ENCODE measurements around the gene SNAPC2. TPM values are rescaled to one million over a fixed set of nuclear protein-coding genes. Genes with fewer than 3 reads are reported as not detected.
A peak's percentile ranks its signal among the peaks of the same experiment; 100 is the strongest.
"Not testable (repeated sequence)": the region's sequence is repeated elsewhere in the genome, so short reads cannot be mapped to it uniquely, and the experiment has no call there.

Gene SNAPC2
- total RNA-seq, 1 experiment from 2014 or later: 44.5 TPM

DNA sequence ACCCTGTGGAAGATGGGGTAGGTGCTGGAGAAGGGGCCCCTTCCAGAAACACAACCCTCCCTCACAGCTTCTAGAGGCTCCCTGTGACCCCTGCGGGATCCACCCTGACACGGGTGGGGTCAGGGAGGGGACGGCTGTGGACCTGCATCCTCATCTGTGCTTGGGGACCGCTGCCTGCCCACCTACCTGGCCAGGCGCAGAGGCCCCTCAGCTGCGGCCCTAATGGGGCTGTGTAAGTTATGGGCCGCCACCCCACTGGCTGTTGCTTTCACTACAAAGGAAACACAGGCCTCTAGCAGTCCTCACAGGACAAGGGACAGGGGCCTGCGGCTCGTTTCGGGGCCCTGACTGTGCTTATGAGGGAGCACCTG lies 12.8 kb downstream of the SNAPC2 start:
- no peak for DNase-seq (ENCODE audit: low spot score)

DNA sequence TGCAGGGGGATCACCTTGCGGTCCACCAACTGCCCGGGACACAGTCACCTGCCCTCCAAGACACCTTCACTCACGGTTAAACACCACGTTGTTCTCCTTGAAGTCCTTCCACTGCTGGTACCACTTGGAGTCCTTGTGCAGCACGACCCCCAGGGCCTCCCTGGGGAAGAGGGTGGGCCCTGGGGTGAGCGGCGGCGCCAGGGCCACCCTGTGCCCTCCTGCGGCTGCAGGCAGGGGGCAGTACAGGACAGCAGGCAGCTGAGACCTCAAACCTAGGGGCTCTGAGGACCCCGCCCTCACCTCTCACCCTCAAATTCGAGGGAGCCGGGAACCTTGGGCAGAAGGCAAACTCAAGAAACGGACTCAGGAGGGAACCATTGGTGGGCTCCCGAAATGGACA lies 13.3 kb downstream of the SNAPC2 start:
- DNase-seq (ENCODE audit: low spot score): no peak

DNA sequence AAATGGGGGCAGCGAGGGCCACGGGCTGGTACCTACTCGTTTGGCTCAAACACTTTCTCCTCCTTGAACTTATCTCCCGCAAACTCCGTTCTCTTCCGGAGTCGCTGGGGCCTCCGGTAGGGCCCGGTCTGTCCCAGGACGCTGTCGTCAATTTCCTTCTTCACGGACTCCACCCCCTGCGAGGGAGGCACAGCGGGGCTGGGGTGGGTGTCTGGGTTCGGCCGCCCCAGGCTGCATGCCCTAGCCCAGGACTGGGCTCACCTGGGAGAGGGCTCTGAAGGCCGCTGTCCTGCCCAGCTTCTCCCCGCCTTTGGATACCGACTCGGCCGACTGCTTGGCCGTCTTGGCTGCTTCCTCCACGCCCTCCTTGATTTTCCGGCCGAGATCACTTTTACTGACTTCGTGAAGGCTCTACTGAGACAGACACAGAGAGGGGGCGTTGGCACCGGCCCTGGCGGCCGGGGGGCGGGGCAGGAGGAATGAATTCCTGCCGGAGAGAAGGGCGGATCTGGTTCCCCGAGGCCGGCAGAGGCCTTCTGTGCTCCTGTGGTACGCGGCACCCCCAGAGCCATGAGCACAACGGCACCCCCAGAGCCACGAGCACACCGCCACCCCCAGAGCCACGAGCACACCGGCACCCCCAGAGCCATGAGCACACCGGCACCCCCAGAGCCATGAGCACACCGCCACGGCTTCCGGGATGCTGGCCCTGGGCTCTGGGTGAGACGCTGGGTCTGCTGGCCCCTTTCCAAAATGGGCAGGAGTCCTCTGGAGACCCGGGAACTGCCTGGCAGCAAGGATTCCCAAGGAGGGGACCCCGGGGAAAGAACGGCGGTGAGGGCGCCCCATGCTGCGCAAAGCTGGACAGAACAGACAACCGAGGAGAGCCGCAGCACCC lies 13.9 kb downstream of the SNAPC2 start:
- no peak for DNase-seq (ENCODE audit: low spot score)

DNA sequence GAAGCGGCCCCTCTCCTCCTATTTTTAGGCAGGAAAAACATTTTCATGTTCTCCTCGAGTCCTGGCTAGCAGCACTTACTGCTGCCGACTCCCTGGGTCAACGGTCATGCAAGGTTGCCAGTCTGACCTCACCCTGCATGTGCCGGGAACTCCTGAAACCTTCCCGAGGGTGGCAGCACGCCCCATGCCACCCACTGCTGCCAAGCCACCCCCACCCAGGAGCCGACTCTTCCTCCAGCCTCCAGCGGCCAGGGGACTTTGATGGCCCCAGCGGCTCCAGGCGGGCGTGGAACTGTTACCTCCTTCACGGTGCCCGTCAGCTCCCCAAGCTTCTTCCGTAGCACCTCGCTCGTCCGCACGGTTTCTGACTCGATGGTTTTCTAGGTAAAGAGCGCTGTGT lies 14.6 kb downstream of the SNAPC2 start:
- DNase-seq (ENCODE audit: low spot score): no peak

DNA sequence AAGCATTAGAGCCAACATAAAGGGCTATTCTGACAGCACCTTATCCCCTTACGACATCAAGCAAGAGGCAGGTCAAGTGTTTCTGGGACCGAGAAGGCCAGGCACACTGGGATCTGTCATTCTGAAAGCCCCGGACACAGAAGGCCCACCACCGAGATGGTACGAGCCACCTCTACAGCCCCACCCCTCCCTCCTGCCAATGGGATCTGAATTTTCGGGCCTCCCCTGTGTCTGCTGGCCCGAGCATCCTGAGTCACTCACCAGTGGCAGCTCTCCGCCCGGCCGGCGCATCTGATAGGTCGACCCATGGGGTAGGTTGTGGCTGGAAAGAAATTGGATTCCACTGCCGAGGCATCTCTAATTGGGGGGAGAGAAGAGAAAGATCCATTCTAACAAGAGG lies 20.7 kb downstream of the SNAPC2 start:
- DNase-seq (ENCODE audit: low spot score): no peak

DNA sequence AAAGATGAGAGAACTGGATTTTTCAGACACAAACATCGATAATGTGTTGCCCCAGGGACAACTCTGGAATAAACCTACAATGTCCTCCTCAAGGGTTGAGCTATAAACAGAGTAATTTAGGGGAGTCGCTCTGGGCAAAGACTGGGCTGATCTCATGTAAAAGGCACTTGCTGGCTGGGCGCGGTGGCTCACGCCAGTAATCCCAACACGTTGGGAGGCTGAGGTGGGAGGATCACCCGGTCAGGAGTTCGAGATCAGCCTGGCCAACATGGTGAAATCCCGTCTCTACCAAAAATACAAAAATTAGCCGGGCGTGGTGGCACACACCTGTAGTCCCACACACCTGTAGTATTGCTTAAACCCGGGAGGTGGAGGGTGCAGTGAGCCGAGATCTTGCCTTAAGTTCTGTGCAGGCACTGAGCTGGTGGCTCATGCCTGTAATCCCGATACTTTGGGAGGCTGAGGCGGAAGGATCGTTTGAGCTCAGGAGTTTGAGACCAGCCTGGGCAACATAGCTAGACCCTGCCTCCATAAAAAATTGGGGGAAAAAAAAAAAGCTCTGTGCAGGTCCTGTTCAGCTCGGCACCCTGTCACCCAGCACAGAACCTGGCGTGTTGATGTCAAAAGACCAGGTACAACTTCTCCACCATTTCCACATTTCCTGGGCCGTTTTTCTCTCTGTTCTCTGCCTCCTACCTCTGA lies 21.9 kb downstream of the SNAPC2 start:
- DNase-seq (ENCODE audit: low spot score): no peak

DNA sequence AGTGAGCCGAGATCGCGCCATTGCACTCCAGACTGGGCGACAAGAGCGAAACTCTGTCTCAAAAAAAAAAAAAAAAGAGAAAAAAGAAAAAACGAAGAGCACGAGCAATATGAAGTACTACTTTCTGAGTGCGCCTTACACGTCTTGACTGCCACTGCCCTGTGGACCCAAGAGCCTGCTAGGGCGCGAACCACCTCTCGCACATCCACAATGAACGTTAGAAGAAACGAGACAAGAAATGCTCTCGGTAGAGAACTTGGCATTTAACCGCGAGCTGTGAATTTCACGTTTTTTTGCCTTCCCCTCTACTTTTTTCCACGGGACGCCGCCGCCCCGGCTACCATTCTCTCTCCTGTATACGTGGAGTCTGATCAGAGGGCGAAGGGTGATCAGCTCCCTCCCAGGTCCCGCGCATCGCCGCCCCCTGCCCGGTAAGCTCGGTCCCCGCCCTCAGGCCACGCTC lies 22.9 kb downstream of the SNAPC2 start:
- no peak for DNase-seq (ENCODE audit: low spot score)

DNA sequence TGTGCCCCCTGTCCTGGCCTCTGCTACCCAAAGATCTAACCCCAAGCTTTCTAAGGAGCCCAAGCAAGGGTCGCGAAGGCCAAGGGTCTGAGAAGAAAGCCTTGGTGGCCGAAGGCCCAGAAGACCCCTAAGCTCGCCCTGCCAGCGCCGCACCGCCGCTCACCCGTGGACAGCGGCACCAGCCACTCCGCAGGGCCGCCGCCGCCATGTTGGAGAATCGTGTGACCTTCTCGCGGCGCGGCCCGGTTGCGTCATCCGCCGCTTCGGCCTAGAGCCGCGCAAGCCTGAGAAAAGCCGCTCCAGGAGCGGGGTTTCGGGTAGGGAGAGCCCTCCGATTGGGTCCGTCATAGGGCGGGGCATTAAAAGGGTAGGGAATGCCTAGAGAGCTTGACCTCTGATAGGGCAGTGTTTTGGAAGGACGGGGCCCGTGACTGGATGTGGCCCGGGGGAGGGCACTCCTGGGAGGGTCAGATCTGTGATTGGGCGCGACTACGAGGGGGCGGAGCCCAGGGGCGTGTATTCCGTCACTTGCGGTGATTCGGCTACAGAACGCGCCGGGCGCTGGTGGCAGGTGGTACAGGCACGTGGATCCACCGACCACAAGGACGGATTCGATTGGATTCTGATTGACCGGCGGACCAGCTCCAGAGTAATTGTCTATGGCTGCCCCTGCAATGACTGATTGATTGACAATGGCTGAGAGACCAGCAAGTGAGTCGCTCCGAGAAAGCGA lies 23.5 kb downstream of the SNAPC2 start, which contains the start of gene TIMM44:
Gene TIMM44, minus strand, starts transcription at position 223 of the 733 bp plus-strand sequence. Its CDS starts 15 bp downstream, at position 208.
- peak; percentile 100 for DNase-seq (ENCODE audit: low spot score)

DNA sequence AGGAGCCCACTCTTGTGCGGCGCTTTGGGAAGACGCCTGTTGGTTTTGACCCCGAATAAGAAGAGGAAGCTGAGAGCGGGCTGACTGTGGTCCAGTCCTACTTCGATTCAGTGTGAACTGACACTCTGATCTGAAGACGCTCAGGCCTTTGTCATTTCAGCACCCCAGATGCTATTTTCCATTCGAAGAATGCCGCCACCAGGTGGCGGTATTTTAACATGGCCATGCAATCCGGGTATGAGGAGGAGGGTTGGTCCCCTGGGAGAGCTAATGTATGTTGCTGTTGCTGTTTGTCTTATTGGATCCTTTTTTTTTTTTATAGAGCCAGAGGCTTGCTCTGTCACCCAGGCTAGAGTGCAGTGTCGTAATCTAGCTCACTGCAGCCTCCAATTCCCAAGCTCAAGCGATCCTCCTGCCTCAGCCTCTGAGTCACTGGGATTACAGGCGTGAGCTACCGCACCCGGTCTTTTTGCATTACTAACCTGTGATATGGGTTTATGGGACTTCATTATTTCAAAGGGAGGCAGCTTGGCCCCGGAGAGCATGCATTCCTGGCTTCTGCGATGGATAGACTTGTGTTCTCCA lies 24.1 kb downstream of the SNAPC2 start:
- DNase-seq (ENCODE audit: low spot score): peak; percentile 92

DNA sequence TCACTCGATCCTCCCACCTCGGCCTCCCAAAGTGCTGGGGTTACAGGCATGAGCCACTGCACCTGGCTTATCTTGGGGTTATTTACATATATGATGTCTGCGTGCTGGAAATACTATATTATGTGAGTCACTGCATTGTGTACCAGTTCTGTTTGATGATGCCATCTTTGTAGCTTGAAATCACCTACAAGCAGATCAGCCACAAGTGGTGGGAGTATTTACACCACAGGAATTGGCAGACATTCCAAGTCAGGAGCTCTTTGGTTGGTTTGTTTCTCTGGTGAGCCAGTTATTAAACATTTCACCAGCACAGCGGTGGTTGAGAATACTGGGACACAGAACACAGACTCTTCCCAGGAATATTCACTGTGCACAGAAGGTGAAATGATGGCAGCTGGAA lies 27.8 kb downstream of the SNAPC2 start:
- DNase-seq (ENCODE audit: low spot score): no peak

DNA sequence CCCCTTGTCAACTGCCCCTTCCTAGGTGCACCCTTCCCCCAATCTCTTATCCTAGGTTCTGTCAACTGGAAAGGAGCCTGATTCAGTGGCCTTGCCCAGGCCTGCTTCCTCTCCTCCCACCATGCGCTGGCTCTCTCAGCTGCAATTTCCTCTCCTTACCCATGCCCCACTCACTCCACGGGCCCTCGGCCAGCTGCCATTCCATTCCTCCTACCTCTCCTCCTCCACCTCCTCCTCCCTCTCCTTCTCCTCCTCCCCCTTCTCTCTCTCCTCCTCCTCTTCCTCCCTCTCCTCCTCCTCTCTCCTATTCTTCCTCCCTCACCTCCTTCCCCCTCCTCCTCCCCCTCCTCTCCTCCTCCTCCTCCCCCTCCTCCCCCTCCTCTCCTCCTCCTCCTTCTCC lies 32.9 kb downstream of the SNAPC2 start:
- DNase-seq (ENCODE audit: low spot score): peak; percentile 31

DNA sequence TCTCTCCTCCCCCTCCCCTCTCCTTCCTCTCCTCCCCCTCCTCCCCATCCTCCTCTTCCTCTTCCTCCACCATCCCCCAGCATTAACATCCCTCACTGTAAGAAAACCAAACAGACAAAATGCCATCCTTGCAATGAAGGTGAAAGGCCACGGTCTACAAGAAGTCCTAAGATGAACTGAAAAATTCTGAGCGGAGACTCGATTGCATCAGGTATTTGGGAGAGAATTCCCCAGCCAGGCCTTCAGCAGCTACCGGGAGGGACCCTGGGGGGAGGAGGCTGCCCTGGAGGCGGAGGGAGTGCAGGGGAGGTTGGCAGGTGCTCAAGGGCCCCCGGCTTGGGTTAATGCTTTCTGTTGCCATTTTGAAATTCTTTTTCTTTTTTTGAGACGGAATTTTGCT lies 33.4 kb downstream of the SNAPC2 start:
- no peak for DNase-seq (ENCODE audit: low spot score)

DNA sequence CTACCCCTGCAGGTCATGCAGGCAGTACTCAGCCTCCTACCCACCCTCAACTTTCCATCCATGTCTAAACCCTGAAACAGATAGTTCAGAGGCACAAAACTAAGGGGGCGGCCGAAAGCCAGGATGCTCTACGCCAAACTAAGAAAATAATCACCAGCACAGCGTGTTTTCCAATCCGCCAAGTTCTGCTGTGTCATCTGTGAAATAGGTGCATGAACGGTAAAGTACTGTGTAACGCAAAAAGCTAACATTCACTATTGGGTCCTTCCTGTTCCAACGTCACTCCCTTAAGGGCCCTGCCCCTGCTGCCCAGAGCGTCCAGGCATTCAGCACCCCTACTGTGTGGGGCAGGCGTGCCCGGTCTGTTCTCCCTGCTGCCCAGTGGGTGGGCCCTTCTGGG lies 35.6 kb downstream of the SNAPC2 start:
- DNase-seq (ENCODE audit: low spot score): no peak

DNA sequence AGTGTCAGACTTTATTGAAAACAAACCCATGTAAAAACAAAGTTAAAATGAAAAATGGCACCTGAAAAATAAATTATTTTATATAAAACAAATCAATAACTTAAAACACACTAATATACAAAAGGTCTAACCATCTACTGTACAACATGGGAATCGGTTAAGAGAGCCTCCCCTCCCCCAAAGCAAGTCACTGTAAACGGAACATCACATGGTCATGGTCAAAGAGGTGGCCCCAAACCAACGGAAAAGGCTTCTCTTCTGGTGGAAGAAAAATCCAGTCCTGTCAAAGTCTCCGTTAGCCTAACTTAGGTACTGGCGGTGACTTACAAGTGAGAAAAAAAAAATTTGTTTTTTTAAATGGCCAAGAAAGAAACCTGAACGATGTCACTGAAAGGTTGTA lies 39.1 kb downstream of the SNAPC2 start:
- DNase-seq (ENCODE audit: low spot score): no peak

DNA sequence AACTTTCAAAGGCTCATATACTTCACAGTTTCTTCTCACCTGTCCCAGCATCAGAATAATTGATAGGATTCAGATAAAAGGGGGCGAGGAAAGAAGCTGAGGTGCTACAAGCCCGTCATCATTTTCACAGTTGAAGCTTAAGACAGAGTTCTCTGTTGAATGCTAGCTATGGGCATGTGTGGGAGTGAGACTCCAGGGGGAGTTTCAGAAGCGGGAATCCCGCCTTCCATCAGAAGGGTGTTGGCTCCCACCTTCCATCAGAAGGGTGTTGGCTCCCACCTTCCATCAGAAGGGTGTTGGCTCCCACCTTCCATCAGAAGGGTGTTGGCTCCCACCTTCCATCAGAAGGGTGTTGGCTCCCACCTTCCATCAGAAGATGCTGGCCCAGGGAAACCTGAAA lies 40.9 kb downstream of the SNAPC2 start:
- not testable (repeated sequence) for DNase-seq (ENCODE audit: low spot score)

DNA sequence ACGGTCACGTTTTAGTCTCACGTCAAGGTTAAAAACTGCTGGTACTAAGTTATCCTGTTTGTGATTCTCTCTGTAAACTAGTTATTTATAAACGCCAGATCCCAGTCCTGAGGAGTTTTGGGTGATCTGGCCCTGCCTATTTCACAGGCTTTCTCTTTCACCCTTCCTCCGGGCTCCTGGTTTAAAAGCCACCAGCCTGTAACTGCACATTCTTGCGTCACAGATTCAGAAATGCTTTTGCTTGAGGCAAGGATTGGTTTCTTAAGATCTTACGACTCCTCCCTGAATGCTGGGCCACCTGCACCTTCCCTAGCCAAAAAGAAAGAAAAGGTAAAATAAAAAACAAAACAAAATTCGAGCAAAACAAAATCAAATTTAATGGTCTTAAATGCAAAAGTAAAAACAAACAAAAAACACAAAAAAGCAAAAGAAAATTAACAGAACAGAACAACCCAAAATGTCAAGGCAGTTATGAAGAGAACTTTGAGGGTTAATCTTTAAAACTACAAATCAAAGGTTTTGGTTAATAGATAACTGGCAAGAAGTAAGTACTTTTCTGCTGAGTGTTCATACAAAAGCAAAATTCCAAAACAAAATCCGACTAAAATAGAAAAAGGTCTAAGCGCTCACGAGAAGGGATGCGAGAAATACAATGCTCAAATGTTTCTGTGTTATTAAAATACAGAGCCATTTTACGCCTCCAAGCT lies 41.9 kb downstream of the SNAPC2 start:
- DNase-seq (ENCODE audit: low spot score): no peak

DNA sequence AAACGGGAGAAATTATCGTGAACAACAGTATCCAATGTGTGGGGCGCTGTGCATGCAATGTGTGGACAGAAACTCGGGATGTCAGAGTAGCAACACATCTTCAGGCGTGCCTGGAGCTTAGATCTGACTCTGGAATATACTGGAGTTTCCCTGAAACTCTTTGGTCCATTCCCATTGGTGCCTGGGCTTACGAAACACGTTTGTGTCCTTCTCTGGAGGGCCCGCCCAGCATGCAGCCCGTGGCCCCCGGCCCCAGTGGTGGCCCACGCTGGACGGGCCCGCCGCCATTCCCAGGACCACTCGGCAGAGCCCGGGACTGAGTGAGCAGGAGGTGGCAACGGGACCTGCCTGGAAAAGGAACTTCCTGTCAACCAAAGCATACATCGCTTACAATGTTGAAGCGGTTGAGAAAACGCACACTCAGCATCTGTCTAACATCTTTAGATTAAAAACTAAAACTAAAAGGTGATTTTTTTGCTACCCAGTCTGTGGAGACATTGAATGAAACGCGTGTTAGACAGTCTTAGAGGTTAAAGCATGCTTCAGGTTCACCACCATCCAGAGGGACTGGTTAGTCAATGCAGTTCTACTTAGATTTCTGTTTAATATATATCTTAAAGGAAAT lies 42.6 kb downstream of the SNAPC2 start:
- no peak for DNase-seq (ENCODE audit: low spot score)

DNA sequence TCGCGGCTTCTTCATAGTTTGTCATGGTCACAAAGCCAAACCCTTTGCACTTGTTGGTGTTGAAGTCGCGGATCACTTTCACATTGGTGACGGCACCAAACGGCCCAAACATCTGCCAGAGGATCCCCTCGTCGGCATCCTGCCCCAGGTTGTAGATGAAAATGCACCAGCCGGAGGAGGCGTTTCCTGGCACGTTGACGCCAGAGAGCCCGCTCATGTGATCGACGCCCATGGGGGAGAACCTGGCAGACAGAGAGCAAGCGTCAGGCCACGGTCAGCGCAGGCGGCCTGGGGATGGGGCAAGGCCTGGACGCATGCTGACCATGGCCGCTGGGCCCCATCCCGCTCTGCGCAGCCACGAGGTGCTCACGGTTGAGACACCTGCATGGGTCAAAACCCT lies 43.4 kb downstream of the SNAPC2 start:
- no peak for DNase-seq (ENCODE audit: low spot score)

DNA sequence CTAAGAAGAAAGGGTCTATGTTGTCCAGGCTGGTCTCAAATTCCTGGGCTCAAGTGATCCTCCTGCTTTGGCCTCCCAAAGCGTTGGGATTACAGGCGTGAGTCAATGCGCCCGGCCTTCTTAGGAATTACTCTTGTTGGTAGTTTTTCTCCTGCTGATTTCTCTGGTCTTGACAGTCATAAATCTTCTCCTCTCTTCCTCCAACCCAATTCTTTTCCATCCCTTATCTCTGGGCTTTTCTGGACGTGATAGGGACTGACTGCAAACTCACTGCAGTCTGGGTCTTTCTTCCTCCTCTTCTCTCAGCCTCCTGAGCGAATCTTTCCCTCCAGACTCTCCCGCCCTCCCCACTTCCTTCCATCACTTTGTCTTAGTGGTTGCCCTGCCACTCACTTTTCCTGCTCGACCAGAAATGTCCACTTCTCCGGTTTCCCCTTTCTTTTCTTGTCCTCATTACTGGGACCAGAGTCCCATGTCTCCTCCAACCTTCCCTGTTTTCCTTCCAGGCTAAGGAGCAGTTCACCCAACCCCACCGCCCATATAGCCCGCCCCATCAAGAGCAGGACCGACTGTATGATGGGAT lies 45.2 kb downstream of the SNAPC2 start:
- DNase-seq (ENCODE audit: low spot score): no peak

DNA sequence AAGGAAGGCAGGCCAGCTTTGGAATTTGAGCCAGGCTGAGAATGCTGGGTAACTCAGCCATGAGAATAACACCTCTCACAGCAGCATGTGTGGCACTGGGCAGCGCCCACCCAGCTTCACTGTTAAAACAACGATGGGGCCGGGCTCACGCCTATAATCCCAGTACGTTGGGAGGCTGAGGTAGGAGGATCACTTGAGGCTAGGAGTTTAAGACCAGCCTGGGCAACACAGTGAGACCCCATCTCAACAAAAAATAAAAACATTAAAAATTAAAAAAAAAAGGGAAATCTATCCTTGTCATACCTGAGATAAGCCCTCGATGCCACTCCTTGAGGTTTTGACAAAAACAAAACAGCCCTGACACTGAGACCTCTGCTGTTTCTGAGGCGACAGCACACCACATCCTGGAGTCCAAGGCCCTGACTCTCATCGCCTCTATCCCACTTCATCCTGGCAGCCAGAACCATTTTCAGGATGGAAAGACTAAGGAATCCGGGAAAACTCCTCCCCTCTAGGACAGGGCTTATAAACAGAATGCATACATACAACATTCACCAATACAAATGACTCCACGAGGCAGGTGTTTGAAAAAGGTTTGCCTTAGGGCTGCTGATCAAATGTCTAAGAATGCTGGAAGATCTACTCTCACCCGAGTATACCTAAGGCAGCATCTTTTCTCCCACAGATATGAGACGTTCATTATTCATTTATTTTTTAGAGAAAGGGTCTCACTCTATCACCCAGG lies 46.0 kb downstream of the SNAPC2 start:
- no peak for DNase-seq (ENCODE audit: low spot score)
